SK-N-MC (cell line): Measurements from ENCODE around the gene PDE5A.

Source experiments
- EZH2 ChIP-seq: fragments of 200-600 bp; sonication (generic); IDR thresholded peaks from one replicate; pipeline ENCODE4 v1.6.1; 2017; ENCODE audit warnings: antibody characterized with exemption
- FOXP2 ChIP-seq: optimal IDR thresholded peaks from 2 replicates; pipeline ENCODE3; 2011; ENCODE audit warnings: mild to moderate bottlenecking, moderate library complexity; ENCODE audit not compliant: insufficient read depth; ENCODE audit errors: extremely low read length, control extremely low read depth
- POLR2AphosphoS5 ChIP-seq: IDR thresholded peaks from 2 replicates; pipeline ENCODE4 v1.6.1; 2012; ENCODE audit warnings: mild to moderate bottlenecking, low read depth, low read length, borderline replicate concordance

DNA sequence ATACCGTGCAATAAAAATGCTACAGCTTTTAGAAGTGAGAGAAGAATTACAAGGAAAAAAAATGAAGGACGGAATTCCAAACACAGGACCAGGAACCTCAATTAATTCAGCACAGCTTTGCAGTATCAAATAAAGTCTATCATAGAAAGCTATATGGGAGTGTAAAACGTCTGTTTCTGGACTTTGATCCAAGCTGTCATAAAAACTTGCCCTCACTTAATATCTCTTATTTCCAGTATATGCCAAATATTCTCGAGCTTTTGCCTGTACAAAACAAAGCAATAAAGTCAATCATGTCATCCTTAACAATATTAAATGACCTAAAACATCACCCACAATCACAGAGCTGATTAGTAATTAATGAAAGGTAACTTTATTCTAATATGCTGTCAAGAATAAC is 4.2 kb downstream of the PDE5A start:
- TF ChIP-seq POLR2AphosphoS5 (no peak), EZH2 (no peak), FOXP2 (no peak)
